H1 (cell line): ENCODE data around the gene TSPAN4. TPM values are rescaled to one million over a fixed set of nuclear protein-coding genes. Genes with fewer than 3 reads are reported as not detected.

Experiments used
- CTCF ChIA-PET: fragments of 300-600 bp; sonication (Branson Sonifier 250); formaldehyde crosslinking; loops from one replicate; lab custom pipeline; 2021; ENCODE audit not compliant: partially characterized antibody; lab: Charles Lee
- POLR2A ChIA-PET: fragments of 300-600 bp; sonication (Branson Sonifier 250); formaldehyde crosslinking; loops from one replicate; lab custom pipeline; 2021; ENCODE audit warnings: inconsistent platforms; ENCODE audit not compliant: partially characterized antibody; lab: Charles Lee
- DNase-seq, 2 experiments: peaks; one replicate each; pipeline versions ENCODE4 v3.0.0 to v3.0.0-alpha.2; 2010 to 2022; ENCODE audit warnings: low spot score in 2 of 2, low read depth in 1 of 2, mixed read lengths in 1 of 2
- FAIRE-seq: peaks from 2 replicates; lab custom pipeline; 2011; peaks lifted over from hg19 to GRCh38; lab: Jason Lieb, UNC
- H2AFZ ChIP-seq: 2 replicates; pipeline ENCODE4 v1.8.1; 2012; ENCODE audit warnings: low read length, inconsistent platforms
- H2AK5ac ChIP-seq: 2 replicates; pipeline ENCODE4 v1.6.1; 2013; ENCODE audit warnings: low read depth, low read length
- H2BK120ac ChIP-seq: replicated peaks from 2 replicates; pipeline ENCODE3; 2013; ENCODE audit warnings: low read depth, low read length, inconsistent platforms
- H2BK12ac ChIP-seq: 2 replicates; pipeline ENCODE4 v1.6.1; 2013; ENCODE audit warnings: low read depth, low read length
- H2BK15ac ChIP-seq: 2 replicates; pipeline ENCODE4 v1.6.1; 2013; ENCODE audit warnings: low read length
- H2BK20ac ChIP-seq: 2 replicates; pipeline ENCODE4 v1.6.1; 2013; ENCODE audit warnings: low read length
- H2BK5ac ChIP-seq: 2 replicates; pipeline ENCODE4 v1.6.1; 2013; ENCODE audit warnings: low read depth, low read length
- H3K14ac ChIP-seq: 2 replicates; pipeline ENCODE4 v1.6.1; 2013; ENCODE audit warnings: inconsistent platforms; ENCODE audit not compliant: insufficient read length
- H3K18ac ChIP-seq: 2 replicates; pipeline ENCODE4 v1.6.1; 2013; ENCODE audit warnings: low read length; ENCODE audit errors: extremely low read depth
- H3K23ac ChIP-seq: 2 replicates; pipeline ENCODE4 v1.6.1; 2013; ENCODE audit warnings: inconsistent platforms; ENCODE audit not compliant: insufficient read length
- H3K23me2 ChIP-seq: 2 replicates; pipeline ENCODE4 v1.6.1; 2013; ENCODE audit warnings: low read depth, low read length
- H3K27ac ChIP-seq: 2 replicates; pipeline ENCODE4 v1.6.1; 2011; ENCODE audit warnings: low read depth, low read length, inconsistent platforms
- H3K27me3 ChIP-seq, 4 experiments: replicated peaks in 1 of 4; 1 replicate in 1 of 4; 2 replicates in 3 of 4; pipeline versions ENCODE4 v1.6.1 to v1.8.1; 2011 to 2013; ENCODE audit warnings: low read length in 3 of 4, mild to moderate bottlenecking in 3 of 4, inconsistent platforms in 2 of 4, mixed read lengths in 2 of 4, moderate library complexity in 1 of 4; ENCODE audit not compliant: control insufficient read depth in 3 of 4, insufficient read depth in 3 of 4; ENCODE audit errors: extremely low read depth in 1 of 4
- H3K36me3 ChIP-seq, 4 experiments: 2 replicates each; pipeline versions ENCODE4 v1.6.1 to v1.8.1; 2011 to 2013; ENCODE audit warnings: mild to moderate bottlenecking in 4 of 4, low read length in 3 of 4, moderate library complexity in 2 of 4, control low read depth in 1 of 4, inconsistent platforms in 1 of 4; ENCODE audit not compliant: insufficient read depth in 4 of 4, control insufficient read depth in 2 of 4
- H3K4ac ChIP-seq: replicated peaks from 2 replicates; pipeline ENCODE3; 2013; ENCODE audit warnings: low read length, low read depth, mixed read lengths, inconsistent platforms; ENCODE audit not compliant: insufficient read length
- H3K4me1 ChIP-seq, 4 experiments: replicated peaks in 1 of 4; 1 replicate in 1 of 4; 2 replicates in 3 of 4; pipeline versions ENCODE4 v1.6.1 to v1.8.1; 2011 to 2013; ENCODE audit warnings: low read length in 3 of 4, inconsistent platforms in 2 of 4, mixed read lengths in 1 of 4; ENCODE audit not compliant: insufficient read depth in 4 of 4, control insufficient read depth in 3 of 4
- H3K4me2 ChIP-seq, 2 experiments: 2 replicates each; pipeline versions ENCODE4 v1.6.1 to v1.8.1; 2011 to 2013; ENCODE audit warnings: low read depth in 2 of 2, low read length in 2 of 2, control low read depth in 1 of 2, inconsistent platforms in 1 of 2, mild to moderate bottlenecking in 1 of 2; ENCODE audit not compliant: insufficient read depth in 1 of 2
- H3K4me3 ChIP-seq, 4 experiments: fragments of 200-600, 300-600 bp in 1 of 4; sonication (generic), shearing (Covaris generic), sonication (Bioruptor Twin) in 1 of 4; 2 replicates each; pipeline versions ENCODE4 v1.5.1 to v1.8.1; 2011 to 2016; ENCODE audit warnings: low read length in 4 of 4, low read depth in 3 of 4, control low read depth in 2 of 4, inconsistent platforms in 2 of 4, mild to moderate bottlenecking in 2 of 4, mixed read lengths in 1 of 4, moderate library complexity in 1 of 4; ENCODE audit not compliant: insufficient read depth in 2 of 4; ENCODE audit errors: extremely low read depth in 1 of 4
- H3K56ac ChIP-seq: replicated peaks from 2 replicates; pipeline ENCODE3; 2013; ENCODE audit warnings: low read depth, mild to moderate bottlenecking, mixed read lengths, low read length, inconsistent platforms; ENCODE audit not compliant: insufficient read length
- H3K79me1 ChIP-seq: 2 replicates; pipeline ENCODE4 v1.6.1; 2013; ENCODE audit warnings: low read depth, low read length, control low read depth
- H3K79me2 ChIP-seq, 2 experiments: 2 replicates each; pipeline versions ENCODE4 v1.6.1 to v1.8.1; 2012 to 2013; ENCODE audit warnings: low read length in 2 of 2, mild to moderate bottlenecking in 2 of 2, inconsistent platforms in 1 of 2; ENCODE audit not compliant: insufficient read depth in 2 of 2, control insufficient read depth in 1 of 2
- H3K9ac ChIP-seq, 4 experiments: replicated peaks in 1 of 4; 1 replicate in 1 of 4; 2 replicates in 3 of 4; pipeline versions ENCODE4 v1.6.1 to v1.8.1; 2011 to 2013; ENCODE audit warnings: low read depth in 3 of 4, low read length in 3 of 4, control low read depth in 2 of 4, mild to moderate bottlenecking in 2 of 4, moderate library complexity in 2 of 4, inconsistent platforms in 1 of 4; ENCODE audit errors: extremely low read depth in 1 of 4
- H3K9me3 ChIP-seq, 2 experiments: 2 replicates each; pipeline versions ENCODE4 v1.6.1 to v1.8.1; 2012 to 2013; ENCODE audit warnings: mild to moderate bottlenecking in 2 of 2, moderate library complexity in 2 of 2, control low read depth in 1 of 2, inconsistent platforms in 1 of 2, low read depth in 1 of 2, low read length in 1 of 2, mixed read lengths in 1 of 2; ENCODE audit not compliant: insufficient read depth in 2 of 2
- H4K20me1 ChIP-seq, 2 experiments: replicated peaks in 1 of 2; 2 replicates each; pipeline versions ENCODE3 to v1.8.1; 2011 to 2013; ENCODE audit warnings: inconsistent platforms in 2 of 2, low read length in 2 of 2, mild to moderate bottlenecking in 1 of 2; ENCODE audit not compliant: insufficient read depth in 2 of 2, control insufficient read depth in 1 of 2
- H4K5ac ChIP-seq: 2 replicates; pipeline ENCODE4 v1.6.1; 2013; ENCODE audit warnings: low read length, low read depth, mixed read lengths, inconsistent platforms; ENCODE audit not compliant: insufficient read length
- H4K8ac ChIP-seq: 2 replicates; pipeline ENCODE4 v1.8.0; 2013; ENCODE audit warnings: mild to moderate bottlenecking, moderate library complexity, low read length, inconsistent platforms; ENCODE audit not compliant: insufficient read depth; ENCODE audit errors: extremely low read depth
- H4K91ac ChIP-seq: replicated peaks from 2 replicates; pipeline ENCODE3; 2013; ENCODE audit warnings: low read length, mixed read lengths, inconsistent platforms; ENCODE audit not compliant: insufficient read length
- CTCF ChIP-seq, 3 experiments: IDR thresholded peaks; 1 replicate in 2 of 3; 2 replicates in 1 of 3; pipeline versions ENCODE4 v1.5.1 to v1.6.1; 2011; ENCODE audit warnings: low read length in 3 of 3, mild to moderate bottlenecking in 3 of 3, inconsistent platforms in 2 of 3, low read depth in 1 of 3, moderate library complexity in 1 of 3; ENCODE audit not compliant: insufficient read depth in 1 of 3; ENCODE audit errors: control extremely low read depth in 1 of 3
- E2F6 ChIP-seq: IDR thresholded peaks from 2 replicates; pipeline ENCODE4 v1.6.1; 2012; ENCODE audit warnings: inconsistent platforms
- EGR1 ChIP-seq: IDR thresholded peaks from 2 replicates; pipeline ENCODE4 v1.6.1; 2011; ENCODE audit warnings: low read depth, low read length, borderline replicate concordance
- MAX ChIP-seq: IDR thresholded peaks from 2 replicates; pipeline ENCODE4 v1.6.1; 2012; ENCODE audit warnings: inconsistent platforms
- RAD21 ChIP-seq, 2 experiments: IDR thresholded peaks in 1 of 2; conservative IDR thresholded peaks in 1 of 2; 2 replicates each; pipeline ENCODE4 v1.6.1; 2011; ENCODE audit warnings: low read depth in 2 of 2, low read length in 2 of 2, improper control_type of control experiment in 1 of 2, inconsistent platforms in 1 of 2, mild to moderate bottlenecking in 1 of 2, moderate library complexity in 1 of 2
- WGBS, 2 experiments: shearing (Covaris generic) in 1 of 2; methylation state at CpG; one replicate each; pipeline versions ENCODE4 v1.1.6 to v1.1.7; 2013 to 2015; ENCODE audit warnings: low lambda C conversion rate in 2 of 2, mixed read lengths in 2 of 2, inconsistent platforms in 1 of 2, low coverage in 1 of 2, missing lambda C conversion rate in 1 of 2; ENCODE audit not compliant: insufficient replicate concordance in 2 of 2, insufficient coverage in 1 of 2, insufficient read length in 1 of 2; ENCODE audit errors: extremely low coverage in 1 of 2, missing lambda C conversion rate in 1 of 2; 5-methylcytosine and 5-hydroxymethylcytosine counted together
- polyA plus RNA-seq, 7 experiments: library from polyadenylated mRNA; depleted of rRNA in 3 of 7; stranded (reverse) in 5 of 7; unstranded in 2 of 7; fragments of >200 nt in 5 of 7; fragments of 200-250 nt in 2 of 7; gene quantifications; 1 replicate in 5 of 7; 2 replicates in 1 of 7; 4 replicates in 1 of 7; pipeline versions ENCODE4 v1.2.1 to v1.2.3, GENCODE V29; 2011 to 2013; ENCODE audit warnings: missing spikeins in 2 of 7, mixed read lengths in 2 of 7
- total RNA-seq: library from RNA; stranded (reverse); fragmentation: NEBNext Ultra II Directional; extraction: Animal tissue kit (Norgen Biotek cat#: 25700); gene quantifications from 2 replicates; pipeline ENCODE4 v1.2.1, GENCODE V29; 2021

TSPAN4 gene
- total and polyA plus RNA-seq, 2 of the 8 experiments (the other 6 are each of a cell fraction or from before 2014, with no cell fraction given) = 74.1 to 145 TPM

- H4K8ac ChIP-seq = no peak overlapping the region
- H2BK5ac ChIP-seq = no peak overlapping the region
- no peaks in the 10 kb centered on the region; a peak in 1 of 7 replicates for H3K27me3 ChIP-seq
- CTCF ChIA-PET = interaction anchor here (0.6 to 5.2 kb wide), 12 partner anchors 10 to 705 kb away, joined by 3 to 26 read pairs (median 5); partner anchors contain the start of genes CRACR2B and PNPLA2
- H3K79me2 ChIP-seq = peaks cover 0 to 18% of the 10 kb centered on the region in 2 experiments; a peak in 2 of 4 replicates
- H3K4me2 ChIP-seq = no peak overlapping the region
- peaks cover 15% of the 10 kb centered on the region; the same call in 1 of the 2 replicates for H3K23me2 ChIP-seq
- 78% methylated on average over 9 of the region's 17 CpGs; no CpG with 5 or more reads in 1 of the 2 experiments for WGBS, 2 experiments
- no peak overlapping the region for H3K4me3 ChIP-seq
- no peak overlapping the region; a peak in 1 of 7 replicates for H3K9ac ChIP-seq
- no peak overlapping the region for H2BK12ac ChIP-seq
- H3K9me3 ChIP-seq = no peaks in the 10 kb centered on the region
- H4K91ac ChIP-seq = no peak overlapping the region
- no peak overlapping the region for H4K5ac ChIP-seq
- H4K20me1 ChIP-seq = peaks cover 3 to 40% of the 10 kb centered on the region in 2 experiments
- no peak for DNase-seq
- H2BK15ac ChIP-seq = no peak overlapping the region
- no peak overlapping the region for H2AFZ ChIP-seq
- no peak overlapping the region for H2BK20ac ChIP-seq
- peaks cover 10 to 30% (median 24%) of the 10 kb centered on the region in 4 experiments; a peak in 7 of 8 replicates for H3K36me3 ChIP-seq
- no peak for FAIRE-seq
- POLR2A ChIA-PET = interaction anchor here (1.0 to 40.4 kb wide), 4 partner anchors 9 to 28 kb away, joined by 3 to 1917 read pairs (median 119); partner anchors contain the start of genes CD151, CEND1, CRACR2B and PIDD1
- H3K79me1 ChIP-seq = peaks cover 9% of the 10 kb centered on the region; the same call in 1 of the 2 replicates
- H3K18ac ChIP-seq = no peak overlapping the region
- TF ChIP-seq EGR1 (no peak), CTCF (IDR thresholded peaks at IDR 0.05; ENCODE audit: control extremely low read depth in 1 of 3, insufficient read depth in 1 of 3, low read depth in 1 of 3, low read length in 3 of 3) (peak in 1 of 3 experiments; percentile 44; a peak in 2 of 4 replicates), E2F6 (peak; percentile 70), RAD21 (IDR thresholded peaks at IDR 0.05 in 1 of 2, conservative IDR thresholded peaks at IDR 0.05 in 1 of 2; ENCODE audit: low read depth in 2 of 2, low read length in 2 of 2) (peak in 1 of 2 experiments; percentile 25; a peak in 1 of 4 replicates), MAX (peak; percentile 67)
- no peak overlapping the region for H3K56ac ChIP-seq
- H3K4ac ChIP-seq = no peak overlapping the region
- no peak overlapping the region; the same call in 1 of the 2 replicates for H2AK5ac ChIP-seq
- H2BK120ac ChIP-seq = no peak overlapping the region
- H3K27ac ChIP-seq = no peak overlapping the region
- no peak overlapping the region for H3K14ac ChIP-seq
- peaks cover 0 to 21% (median 15%) of the 10 kb centered on the region in 4 experiments; a peak in 6 of 7 replicates for H3K4me1 ChIP-seq
- no peak overlapping the region for H3K23ac ChIP-seq
Observed at GRCh38 chr11:838441-839279, 4.0 kb upstream of the TSPAN4 start.
